ENCODE measurements around the gene MATN1. TPM values are rescaled to one million over a fixed set of nuclear protein-coding genes. Genes with fewer than 3 reads are reported as not detected.

Gene MATN1
- total RNA-seq, 1 donor from 2014 or later = 0.47 TPM

- H3K27ac Mint-ChIP-seq (ENCODE audit: unreplicated experiment) = no peak overlapping the region
Observed at GRCh38 chr1:30760596-30761324, 37.4 kb upstream of the MATN1 start.

GRCh38 chr1:30759718-30760281 lies 36.4 kb upstream of the MATN1 start:
- DNase-seq (ENCODE audit: low spot score) = no peak
- peaks cover 26% of the 10 kb centered on the region for H3K4me1 Mint-ChIP-seq (ENCODE audit: low read depth)
- no peak overlapping the region for H3K27ac Mint-ChIP-seq (ENCODE audit: unreplicated experiment)
- no peak overlapping the region for H3K4me3 Mint-ChIP-seq (ENCODE audit: unreplicated experiment)
- no peaks in the 10 kb centered on the region for H3K9me3 Mint-ChIP-seq (ENCODE audit: low read depth)
- no peaks in the 10 kb centered on the region for H3K27me3 Mint-ChIP-seq (ENCODE audit: low read depth)
- no peak for TF ChIP-seq CTCF (IDR thresholded peaks at IDR 0.05)
- H3K36me3 Mint-ChIP-seq (ENCODE audit: low read depth) = no peaks in the 10 kb centered on the region

More at GRCh38 chr1:30760596-30761324, 37.4 kb upstream of the MATN1 start:
- Mint-ChIP-seq H3K4me1 (ENCODE audit: low read depth) (peaks cover 26% of the 10 kb centered on the region), H3K4me3 (ENCODE audit: unreplicated experiment) (no peak overlapping the region), H3K36me3 (ENCODE audit: low read depth) (no peaks in the 10 kb centered on the region), H3K27me3 (ENCODE audit: low read depth) (no peaks in the 10 kb centered on the region), H3K9me3 (ENCODE audit: low read depth) (no peaks in the 10 kb centered on the region)
- TF ChIP-seq CTCF (IDR thresholded peaks at IDR 0.05) = no peak
- no peak for DNase-seq (ENCODE audit: low spot score)

- TF ChIP-seq CTCF (IDR thresholded peaks at IDR 0.05) = no peak
- no peaks in the 10 kb centered on the region for H3K27me3 Mint-ChIP-seq (ENCODE audit: low read depth)
- peaks cover 25% of the 10 kb centered on the region for H3K4me1 Mint-ChIP-seq (ENCODE audit: low read depth)
- no peaks in the 10 kb centered on the region for H3K9me3 Mint-ChIP-seq (ENCODE audit: low read depth)
- H3K36me3 Mint-ChIP-seq (ENCODE audit: low read depth) = no peaks in the 10 kb centered on the region
- H3K27ac Mint-ChIP-seq (ENCODE audit: unreplicated experiment) = no peak overlapping the region
- no peak for DNase-seq (ENCODE audit: low spot score)
- H3K4me3 Mint-ChIP-seq (ENCODE audit: unreplicated experiment) = no peak overlapping the region
Observed at GRCh38 chr1:30758785-30759380, 35.5 kb upstream of the MATN1 start.

GRCh38 chr1:30758121-30758688 lies 34.8 kb upstream of the MATN1 start:
- Mint-ChIP-seq H3K4me3 (ENCODE audit: unreplicated experiment) (no peak overlapping the region), H3K36me3 (ENCODE audit: low read depth) (no peaks in the 10 kb centered on the region), H3K27me3 (ENCODE audit: low read depth) (peaks cover 3% of the 10 kb centered on the region), H3K27ac (ENCODE audit: unreplicated experiment) (no peak overlapping the region), H3K4me1 (ENCODE audit: low read depth) (peaks cover 18% of the 10 kb centered on the region), H3K9me3 (ENCODE audit: low read depth) (no peaks in the 10 kb centered on the region)
- TF ChIP-seq CTCF (IDR thresholded peaks at IDR 0.05) = no peak
- DNase-seq (ENCODE audit: low spot score) = no peak

- Mint-ChIP-seq H3K4me1 (ENCODE audit: low read depth) (peaks cover 17% of the 10 kb centered on the region), H3K27ac (ENCODE audit: unreplicated experiment) (peak within 1 kb of the TSS; percentile 84), H3K36me3 (ENCODE audit: low read depth) (no peaks in the 10 kb centered on the region), H3K9me3 (ENCODE audit: low read depth) (no peaks in the 10 kb centered on the region), H3K4me3 (ENCODE audit: unreplicated experiment) (no peak within 1 kb of the TSS), H3K27me3 (ENCODE audit: low read depth) (peaks cover 4% of the 10 kb centered on the region)
- no peak for TF ChIP-seq CTCF (IDR thresholded peaks at IDR 0.05)
- peak; percentile 48 for DNase-seq (ENCODE audit: low spot score)
Observed at GRCh38 chr1:30757352-30758120, 34.2 kb upstream of the MATN1 start, which contains the start of gene LAPTM5. LAPTM5 (minus strand) TSS chr1:30757774; CDS start chr1:30757745, 29 bp downstream.
